Heart left ventricle (tissue), 13 donors: ENCODE results near the gene STEAP3.

ENCODE experiments used
- CTCF ChIP-seq, 12 donors: fragments of 200-600 bp; sonication (generic) in 4 of 12; IDR thresholded peaks; one replicate each; pipeline versions ENCODE4 v1.5.0 to v1.8.0; 2018 to 2022; ENCODE audit warnings: antibody characterized with exemption in 12 of 12, mild to moderate bottlenecking in 5 of 12
- POLR2A ChIP-seq, 2 donors: fragments of 450-650 bp; IDR thresholded peaks; one replicate each; pipeline ENCODE4 v1.6.1; 2017; ENCODE audit warnings: antibody characterized with exemption in 2 of 2, mild to moderate bottlenecking in 2 of 2, moderate library complexity in 2 of 2
- donor health status: ischemic (EF 13 %, LVEDD 7.1; RV severe dilation, severe dysfunction).
- donor health status: DM: no; HTN: yes; CAD: no.
- donor health status: DM: no; HTN: no; CAD: no.
- donor health status: ischemic (EF 25% LVEDD 6.9; RV normal size, moderate dysfunction).
- donor health status: ischemic (EF 25% LVEDD 5.7; RV mildly dilated, moderate dysfunction).
- donor health status: ischemic (EF 35%, LVEDD 5.7; RV mildly dilated, moderate dysfunction).
- donor health status: nonischemic (EF 11% LVEDD 7.7; RV severe dilation, severe dysfunction).
- donor health status: DM: yes; HTN: yes; CAD: no.
- donor health status: PGD.
- donor health status: ischemic (EF 29% LVEDD 5.4; RV normal size, mild dysfunction).
- donor health status: nonischemic (EF 23%, LVEDD 6.1; RV moderate dilation, normal function).

DNA sequence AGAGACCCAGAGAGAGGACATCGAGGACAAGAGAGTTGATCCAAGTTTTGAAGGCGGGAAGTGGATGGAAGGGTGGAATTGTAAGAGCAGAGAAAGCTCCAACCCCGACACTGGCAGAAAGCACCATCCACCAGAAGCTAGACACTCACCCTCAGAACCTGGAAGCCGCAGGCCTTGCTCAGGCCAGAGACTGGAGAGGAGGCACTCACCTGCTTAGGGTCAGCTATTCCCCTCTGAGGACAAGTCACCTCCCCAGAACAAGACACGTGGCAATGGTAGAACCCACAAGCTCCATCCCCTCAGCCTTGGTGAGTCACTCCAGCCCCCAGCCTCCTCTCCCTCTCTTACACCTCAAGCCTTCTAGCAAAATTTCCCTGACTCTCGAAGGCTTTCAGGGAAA is 64.9 kb downstream of the STEAP3 start:
- TF ChIP-seq POLR2A (IDR thresholded peaks at IDR 0.05) (no peak), CTCF (IDR thresholded peaks at IDR 0.05) (no peak)
